ENCODE results near the gene KLHL30.

The KLHL30 gene

DNA sequence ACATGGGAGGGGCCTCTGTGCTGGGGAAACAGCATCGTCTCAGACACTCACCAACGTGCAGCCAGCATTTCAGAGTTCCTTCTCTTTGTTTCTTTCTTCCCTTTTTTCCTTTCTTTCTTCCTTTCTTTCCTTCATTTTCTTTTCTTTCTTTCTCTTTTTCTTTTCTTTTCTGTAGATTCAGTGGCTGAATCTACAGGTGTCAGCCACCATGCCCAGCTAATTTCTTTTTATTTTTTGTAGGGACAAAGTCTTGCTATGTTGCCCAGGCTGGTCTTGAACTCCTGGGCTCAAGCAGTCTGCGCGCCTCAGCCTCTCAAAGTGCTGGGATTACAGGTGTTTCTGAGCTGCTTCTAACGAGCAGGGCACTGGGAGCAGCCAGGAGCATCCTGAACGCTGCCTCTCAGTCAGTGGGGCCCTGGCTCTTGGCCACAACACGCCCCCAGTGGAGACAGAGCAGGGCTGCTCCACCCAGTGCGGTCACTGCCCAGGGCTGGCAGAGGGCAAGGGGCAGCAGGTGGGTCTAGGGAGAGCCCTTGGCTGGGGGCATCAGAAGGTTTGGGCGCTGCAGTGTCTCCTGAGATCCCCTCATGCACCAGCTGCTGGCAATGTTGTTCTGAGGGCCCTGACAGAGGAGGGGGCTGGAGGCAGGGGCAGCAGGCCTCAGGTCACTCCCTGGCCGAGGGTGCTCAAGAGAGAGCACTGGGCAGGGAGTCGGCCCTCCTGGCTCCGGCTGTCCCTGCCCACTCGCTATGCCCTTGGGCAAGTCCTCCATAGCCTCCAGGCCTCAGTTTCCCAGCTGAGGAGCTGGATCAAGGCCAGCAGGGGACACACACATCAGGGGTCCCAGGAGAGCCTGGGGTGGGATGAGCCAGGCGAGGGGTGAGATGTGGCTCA, 4.7 kb upstream of the KLHL30 start:
- no peak for DNase-seq

DNA sequence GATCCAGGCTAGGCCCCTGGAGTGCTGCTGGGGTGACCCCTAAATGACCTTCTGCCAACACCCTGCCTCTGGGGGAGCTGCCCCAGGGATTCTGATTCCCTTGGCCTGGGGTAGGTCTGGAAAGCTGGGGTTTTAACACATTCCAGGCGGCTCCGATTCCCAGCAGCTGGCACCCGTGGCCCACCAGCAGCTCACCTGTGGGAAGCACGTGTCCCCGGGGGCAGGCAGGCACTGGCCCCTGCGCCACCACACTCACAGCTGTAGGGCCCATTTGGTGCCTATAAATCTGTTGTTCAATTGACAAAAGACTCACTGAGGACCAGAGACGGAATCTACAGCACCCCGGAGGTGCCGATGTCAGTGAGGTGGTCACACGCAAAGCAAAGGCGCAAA, 4.1 kb upstream of the KLHL30 start:
- DNase-seq = no peak

DNA sequence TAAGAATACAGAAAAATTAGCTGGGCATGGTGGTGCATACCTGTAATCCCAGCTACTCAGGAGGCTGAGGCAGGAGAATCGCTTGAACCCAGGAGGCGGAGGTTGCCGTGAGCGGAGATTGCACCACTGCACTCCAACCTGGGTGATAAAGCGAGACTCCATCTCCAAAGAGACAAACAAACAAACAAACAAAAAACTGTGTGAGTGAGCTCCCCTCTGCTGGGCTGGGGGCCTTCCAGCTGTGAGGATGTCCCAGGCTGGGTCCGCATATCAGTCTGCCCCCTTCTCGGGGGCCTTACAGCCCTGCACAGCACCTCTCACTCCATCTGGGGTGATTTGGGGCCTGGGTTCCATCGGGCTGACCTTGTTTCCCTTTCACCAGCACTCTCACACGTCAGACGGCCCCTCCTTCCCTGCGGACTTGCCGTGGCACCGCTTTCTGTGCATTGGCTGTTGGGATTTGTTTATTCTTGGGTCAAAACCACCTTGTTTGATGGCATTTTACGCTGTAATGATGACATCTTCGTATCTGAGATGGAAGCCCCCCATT, 2.8 kb upstream of the KLHL30 start:
- no peak for DNase-seq

DNA sequence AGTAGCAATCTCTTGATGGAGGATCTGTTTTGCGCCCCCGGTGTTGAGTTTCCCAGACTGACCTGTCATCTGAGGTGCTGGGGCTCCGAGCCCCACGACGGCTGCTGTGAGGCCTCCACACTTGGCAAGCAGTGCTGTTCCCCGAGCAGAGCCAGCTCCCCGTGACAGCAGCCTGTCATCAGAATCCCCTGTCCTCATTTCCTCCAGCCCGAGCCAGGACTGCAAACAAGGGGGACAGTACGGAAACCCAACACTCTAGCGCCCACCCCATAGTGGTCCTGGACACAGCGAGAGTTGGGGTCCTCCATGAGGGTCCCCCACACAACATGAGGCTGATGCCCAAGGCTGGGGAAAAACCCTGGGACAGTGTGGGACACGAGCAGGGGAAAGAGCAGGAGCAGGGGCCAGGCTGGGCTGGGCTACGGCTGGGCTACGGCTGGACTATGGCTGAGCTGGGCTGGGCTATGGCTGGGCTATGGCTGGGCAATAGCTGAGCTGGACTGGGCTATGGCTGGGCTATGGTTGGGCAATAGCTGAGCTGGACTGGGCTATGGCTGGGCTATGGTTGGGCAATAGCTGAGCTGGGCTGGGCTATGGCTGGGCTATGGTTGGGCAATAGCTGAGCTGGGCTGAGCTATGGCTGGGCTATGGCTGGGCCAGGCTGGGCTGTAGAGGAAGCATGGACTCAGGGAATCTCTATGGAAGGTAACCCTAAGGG, 1.5 kb upstream of the KLHL30 start:
- no peak for DNase-seq

DNA sequence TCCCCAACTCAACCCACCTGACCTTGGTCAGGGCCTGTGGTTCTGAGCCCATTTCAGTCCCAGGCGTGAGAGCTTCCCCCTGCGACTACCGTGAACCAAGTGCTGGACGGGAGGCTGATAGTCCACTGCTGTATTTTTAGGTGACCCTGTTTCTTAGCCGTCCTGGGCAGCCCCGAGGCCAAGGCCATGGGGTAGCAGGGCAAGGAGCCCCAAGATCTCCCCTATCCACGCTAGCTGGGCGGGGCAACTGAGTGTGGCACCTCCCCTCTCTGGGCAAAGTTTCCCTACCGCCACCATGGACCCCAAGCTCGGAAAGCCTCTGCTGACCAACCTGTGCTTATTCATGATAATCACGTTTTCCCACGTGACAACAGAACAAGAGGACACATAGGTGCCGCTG, 583 bp upstream of the KLHL30 start:
- DNase-seq = no peak

DNA sequence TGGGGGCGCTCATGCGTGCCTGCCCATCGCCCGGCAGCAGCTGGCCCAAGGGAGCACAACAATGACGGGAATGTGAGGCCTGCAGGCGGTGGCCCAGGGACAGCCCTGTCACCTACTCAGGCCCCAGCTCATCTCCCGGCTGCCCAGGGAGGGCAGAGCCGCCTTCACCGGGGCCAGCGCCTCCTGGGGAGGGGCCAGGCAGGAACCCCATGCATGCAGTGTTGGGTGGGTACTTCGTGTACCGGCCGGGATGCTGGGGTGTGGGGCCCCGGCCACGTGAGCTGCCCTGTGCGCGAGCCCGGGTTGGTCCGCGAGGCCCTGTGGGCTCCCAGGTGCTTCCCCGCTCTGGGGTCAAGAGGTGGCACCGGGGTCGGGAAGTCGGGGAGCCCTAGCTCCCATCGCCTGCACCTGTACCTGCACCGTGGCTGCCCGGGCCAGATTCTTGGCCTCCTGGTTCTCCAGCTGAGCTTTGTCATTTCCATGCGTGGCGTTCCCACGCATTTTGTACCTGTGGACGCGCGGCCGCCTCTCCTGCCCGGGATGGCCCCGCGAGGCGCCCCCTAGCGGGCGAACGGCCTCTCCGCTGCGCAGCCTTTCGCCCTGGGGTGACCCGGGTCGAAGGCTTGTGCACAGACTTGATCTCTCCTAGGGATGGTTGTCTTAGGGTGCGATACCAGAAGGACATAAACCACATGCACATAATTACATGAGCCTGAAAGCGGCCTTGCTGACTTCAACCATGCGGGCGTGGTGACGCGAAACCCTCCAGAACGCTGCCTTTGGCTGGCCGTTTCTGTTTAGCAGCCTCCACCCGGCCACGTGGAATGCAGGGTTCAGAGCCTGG, 950 bp downstream of the KLHL30 start:
- no peak for DNase-seq

DNA sequence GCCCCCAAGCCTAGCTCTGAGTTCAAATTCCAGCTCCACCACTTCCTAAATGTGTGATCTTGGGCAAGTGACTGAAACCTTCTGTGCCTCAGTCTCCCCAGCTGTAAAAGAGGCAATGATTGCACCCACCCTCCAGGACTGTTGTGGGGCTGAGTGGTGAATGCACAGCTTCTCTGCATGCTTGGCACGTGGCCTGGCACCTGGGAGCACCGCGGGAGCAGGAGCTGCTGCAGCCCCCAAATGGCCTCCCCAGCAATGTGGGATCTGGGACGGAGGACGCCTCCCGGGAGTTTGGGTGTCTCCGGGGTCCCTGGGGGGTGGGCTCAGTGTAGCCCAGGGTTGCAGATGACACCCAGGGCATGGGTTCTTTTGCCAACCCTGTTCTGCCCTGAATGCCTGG, 1.6 kb downstream of the KLHL30 start:
- DNase-seq = no peak

GRCh38 chr2:238140721-238141540, 2.5 kb downstream of the KLHL30 start:
- DNase-seq = no peak

- no peak for DNase-seq
Observed at GRCh38 chr2:238141541-238142318, 3.3 kb downstream of the KLHL30 start.

DNA sequence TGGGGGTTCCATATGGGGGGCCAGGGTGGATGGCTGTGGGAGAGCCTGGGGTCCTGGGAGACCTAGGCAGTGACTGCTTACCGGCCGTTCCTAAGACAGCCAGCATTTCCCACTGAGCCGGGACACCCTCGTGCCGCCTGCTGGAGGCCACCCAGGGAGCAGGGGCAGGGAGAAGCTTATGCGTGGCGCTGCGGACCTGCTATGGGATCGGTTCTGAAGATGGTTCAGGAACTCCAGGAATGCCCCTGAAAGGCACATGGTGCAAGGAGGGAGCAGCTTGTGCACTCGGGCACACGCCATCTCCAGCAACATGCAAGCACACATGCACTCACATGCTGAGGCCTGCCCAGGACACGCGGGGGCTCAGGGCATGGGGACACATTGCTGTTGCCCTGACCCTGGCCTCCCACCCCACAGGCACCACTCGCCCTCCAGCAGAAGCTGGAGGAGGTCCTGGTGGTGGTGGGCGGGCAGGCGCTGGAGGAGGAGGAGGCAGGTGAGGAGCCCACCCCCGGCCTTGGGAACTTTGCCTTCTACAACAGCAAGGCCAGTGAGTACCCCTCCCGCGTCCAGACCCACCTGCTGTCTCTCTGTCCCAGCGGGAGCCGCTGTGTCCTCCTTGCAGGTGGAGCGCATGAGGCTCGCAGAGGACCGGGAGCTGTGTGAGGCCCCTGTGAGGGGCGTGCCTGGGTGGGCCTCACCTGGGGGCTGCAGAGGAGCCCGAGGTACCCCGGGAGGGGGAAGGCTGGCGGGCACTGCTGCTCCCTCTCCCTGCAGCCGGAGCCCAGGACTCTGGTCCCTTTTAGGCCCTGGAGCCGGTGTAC, 4.1 kb downstream of the KLHL30 start:
- no peak for DNase-seq

GRCh38 chr2:238143239-238143951, 4.9 kb downstream of the KLHL30 start:
- peak; percentile 10 to 63 for DNase-seq

GRCh38 chr2:238144262-238144661, 5.8 kb downstream of the KLHL30 start:
- DNase-seq = no peak

DNA sequence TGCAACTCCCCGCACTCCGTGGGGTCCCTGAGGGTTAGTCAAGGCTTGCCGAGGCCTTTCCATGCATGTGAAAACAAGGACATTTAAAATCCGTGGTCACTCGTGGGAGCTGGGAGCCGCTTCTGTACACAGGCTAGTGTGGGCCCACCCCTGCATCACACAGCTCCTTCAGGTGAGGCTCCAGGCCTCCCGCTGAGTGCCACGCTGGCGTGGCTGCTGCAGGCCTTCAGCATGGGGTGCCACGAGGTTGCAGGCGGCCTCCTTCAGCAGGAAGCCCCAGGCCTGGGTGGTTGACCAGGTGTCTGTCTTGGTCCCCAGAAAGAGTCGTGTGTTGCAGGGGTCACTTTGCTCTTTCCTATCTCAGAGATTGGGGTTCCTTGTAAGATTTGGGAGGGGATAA, 6.6 kb downstream of the KLHL30 start:
- no peak for DNase-seq

DNA sequence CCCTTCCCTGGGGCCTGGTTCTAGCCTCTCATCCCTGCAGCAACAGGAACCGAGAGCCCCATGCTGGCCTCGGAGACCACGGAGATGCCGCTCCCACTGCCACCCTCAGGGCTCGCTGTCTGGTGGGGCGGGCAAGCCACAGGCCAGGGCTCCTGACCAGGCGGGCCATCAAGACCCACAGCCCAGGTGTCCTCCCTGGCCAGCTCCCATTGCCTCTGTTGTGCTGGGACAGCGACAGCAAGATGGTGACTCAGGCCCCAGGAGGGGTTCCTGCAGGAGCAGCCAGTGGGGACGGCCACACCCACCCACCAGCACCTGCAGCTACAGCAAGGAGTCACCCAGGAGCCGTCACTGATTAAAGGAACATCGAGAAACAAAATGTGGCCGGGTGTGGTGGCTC, 7.4 kb downstream of the KLHL30 start:
- no peak for DNase-seq

DNA sequence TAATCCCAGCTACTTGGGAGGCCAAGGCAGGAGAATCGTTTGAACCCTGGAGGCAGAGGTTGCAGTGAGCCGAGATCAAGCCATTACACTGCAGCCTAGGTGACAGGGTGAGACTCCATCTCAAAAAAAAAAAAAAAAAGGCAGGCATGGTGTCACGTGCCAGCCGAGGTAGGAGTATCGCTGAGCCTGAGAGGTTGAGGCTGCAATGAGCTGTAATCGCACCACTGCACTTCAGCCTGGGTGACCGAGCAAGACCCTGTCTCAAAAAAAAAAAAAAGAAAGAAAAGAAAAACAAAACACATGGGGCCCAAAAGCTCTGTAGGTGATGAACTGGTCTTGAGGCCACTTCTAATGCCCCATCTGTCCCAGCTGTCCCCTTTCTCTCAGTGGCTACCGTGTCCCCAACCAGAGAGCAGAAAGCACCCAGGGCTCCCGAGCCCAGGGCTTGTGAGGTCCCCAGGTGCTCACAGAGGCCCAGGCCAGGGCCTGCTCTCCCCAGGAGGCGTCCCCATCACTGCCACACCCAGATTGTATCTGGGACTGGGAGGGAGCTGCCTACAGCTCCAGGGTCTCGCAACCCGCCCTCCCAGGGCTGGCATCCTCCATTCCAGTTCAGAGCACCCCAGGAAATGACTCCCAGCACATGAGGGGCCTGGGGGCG, 8.5 kb downstream of the KLHL30 start:
- no peak for DNase-seq

GRCh38 chr2:238148981-238149380, 10.5 kb downstream of the KLHL30 start:
- no peak for DNase-seq

DNA sequence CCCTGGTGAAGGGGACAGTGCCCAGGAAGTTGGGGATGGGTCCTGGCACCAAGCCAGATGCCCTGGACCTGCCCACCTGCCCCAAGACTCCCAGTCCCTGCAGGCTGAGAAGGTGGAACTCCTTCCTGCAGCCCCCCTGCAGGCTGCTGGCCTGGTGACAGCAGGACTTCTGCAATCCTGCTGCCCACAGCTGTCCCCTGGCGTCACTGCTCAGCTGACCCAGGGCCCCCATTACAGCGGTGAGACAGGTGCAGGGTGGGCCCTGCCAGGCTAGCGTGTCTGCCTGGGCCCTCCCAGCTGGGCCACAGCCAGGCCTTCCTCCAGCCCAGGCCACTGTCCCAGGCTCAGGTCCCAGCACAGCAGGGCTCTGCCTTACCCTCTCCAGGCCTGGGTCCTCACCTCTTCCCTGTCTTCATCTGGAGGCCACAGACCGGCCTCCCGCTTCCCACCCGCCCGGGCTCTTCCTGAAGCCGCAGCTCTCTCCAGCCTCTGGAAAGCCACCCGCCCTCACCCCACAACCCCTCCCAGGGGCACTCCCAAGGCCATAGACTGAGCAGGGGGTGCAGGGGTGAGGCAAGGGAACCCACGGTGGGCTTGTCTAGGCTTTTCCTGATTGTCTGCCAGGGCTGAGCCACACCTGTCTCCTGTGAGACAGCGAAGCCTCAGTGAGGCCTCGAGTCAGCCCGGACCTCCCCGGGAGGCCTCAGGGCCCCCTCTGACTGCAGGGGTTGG, 11.5 kb downstream of the KLHL30 start:
- DNase-seq = no peak

DNA sequence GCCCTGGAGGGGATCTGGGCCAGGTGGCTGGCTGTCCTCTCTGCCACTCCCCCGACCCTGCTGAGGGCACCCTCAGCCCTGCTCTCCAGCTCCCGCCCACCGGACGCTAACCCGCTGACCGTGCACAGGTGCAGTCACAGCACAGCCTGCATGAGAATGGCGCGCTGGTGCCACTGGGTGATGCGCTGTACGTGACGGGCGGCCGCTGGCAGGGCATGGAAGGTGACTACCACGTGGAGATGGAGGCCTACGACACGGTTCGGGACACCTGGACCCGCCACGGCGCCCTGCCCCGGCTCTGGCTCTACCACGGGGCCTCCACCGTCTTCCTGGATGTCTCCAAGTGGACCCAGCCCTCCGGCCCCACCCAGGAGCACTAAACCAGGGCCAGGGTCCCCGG, 12.2 kb downstream of the KLHL30 start:
- no peak for DNase-seq
